K562 (cell line): Measurements from ENCODE around the gene TRERF1. TPM values are rescaled to one million over a fixed set of nuclear protein-coding genes. Genes with fewer than 3 reads are reported as not detected.
A peak's percentile ranks its signal among the peaks of the same experiment; 100 is the strongest.

Source experiments
- ATAC-seq: fragments of 200-7000 bp; cut with Tn5 transposase; 3 replicates; pipeline ENCODE4 v1.9.1; 2020; ENCODE audit warnings: moderate library complexity
- BruUV-seq: library from RNA; stranded (reverse); fragments of 400-500 nt; replicated peaks from 2 replicates; lab custom pipeline; 2021; lab: Mats Ljungman, UMichigan
- CTCF ChIA-PET: fragments of 300-600 bp; formaldehyde crosslinking; extraction: SDS; loops from one replicate; lab custom pipeline; 2021; ENCODE audit warnings: low intra/inter-chr PET ratio; lab: Yijun Ruan, JAX
- POLR2A ChIA-PET: fragments of 300-600, 350-650 bp; sonication (Branson Sonifier 250); formaldehyde crosslinking; extraction: SDS; loops from one replicate; lab custom pipeline; 2021; ENCODE audit warnings: antibody characterized with exemption, inconsistent platforms; lab: Yijun Ruan, JAX
- DNase-seq, 4 experiments: peaks; one replicate each; pipeline versions ENCODE4 v3.0.0 to v3.0.0-alpha.2; 2011 to 2018; ENCODE audit warnings: low spot score in 3 of 4, mixed read lengths in 3 of 4; ENCODE audit errors: extremely low read depth in 1 of 4
- FAIRE-seq: peaks from 2 replicates; lab custom pipeline; 2011; peaks lifted over from hg19 to GRCh38; lab: Jason Lieb, UNC
- H2AFZ ChIP-seq: 2 replicates; pipeline ENCODE4 v1.6.0; 2011; ENCODE audit warnings: low read depth, low read length, control low read depth, inconsistent platforms
- H3K27ac ChIP-seq: fragments of 200-600 bp; 3 replicates; pipeline ENCODE4 v1.8.0; 2011; ENCODE audit warnings: low read depth, mild to moderate bottlenecking, control low read depth, inconsistent platforms, low read length, moderate library complexity, mixed read lengths; ENCODE audit errors: extremely low read depth
- H3K27me3 ChIP-seq, 2 experiments: fragments of 300-600 bp in 1 of 2; 2 replicates in 1 of 2; 3 replicates in 1 of 2; pipeline versions ENCODE4 v1.6.0 to v1.8.0; 2011; ENCODE audit warnings: inconsistent platforms in 2 of 2, low read length in 2 of 2, mild to moderate bottlenecking in 1 of 2, mixed read lengths in 1 of 2, moderate library complexity in 1 of 2; ENCODE audit not compliant: control insufficient read depth in 2 of 2, insufficient read depth in 2 of 2
- H3K36me3 ChIP-seq: fragments of 300-600 bp; 3 replicates; pipeline ENCODE4 v1.8.0; 2011; ENCODE audit warnings: mild to moderate bottlenecking, low read length, inconsistent platforms; ENCODE audit not compliant: control insufficient read depth, insufficient read depth
- H3K4me1 ChIP-seq, 2 experiments: fragments of 200-600 bp in 1 of 2; replicated peaks in 1 of 2; 2 replicates in 1 of 2; 3 replicates in 1 of 2; pipeline versions ENCODE4 v1.5.1 to v1.8.0; 2011; ENCODE audit warnings: inconsistent platforms in 2 of 2, low read length in 2 of 2, mild to moderate bottlenecking in 1 of 2, mixed read lengths in 1 of 2, moderate library complexity in 1 of 2; ENCODE audit not compliant: control insufficient read depth in 2 of 2, insufficient read depth in 2 of 2
- H3K4me2 ChIP-seq: 2 replicates; pipeline ENCODE4 v1.6.1; 2011; ENCODE audit warnings: low read length, control low read depth, inconsistent platforms, mixed read lengths; ENCODE audit not compliant: insufficient read depth
- H3K4me3 ChIP-seq: fragments of 200-600 bp; sonication (generic), shearing (Covaris generic); 2 replicates; pipeline ENCODE4 v1.5.1; 2016; ENCODE audit warnings: control low read depth, inconsistent platforms
- H3K79me2 ChIP-seq: fragments of 200-600 bp; 3 replicates; pipeline ENCODE4 v1.8.0; 2011; ENCODE audit warnings: low read length, inconsistent platforms; ENCODE audit not compliant: control insufficient read depth, insufficient read depth
- H3K9ac ChIP-seq, 2 experiments: 2 replicates each; pipeline versions ENCODE4 v1.6.0 to v1.6.1; 2011; ENCODE audit warnings: low read depth in 2 of 2, low read length in 2 of 2, control low read depth in 1 of 2, inconsistent platforms in 1 of 2, mild to moderate bottlenecking in 1 of 2, mixed read lengths in 1 of 2; ENCODE audit not compliant: insufficient read depth in 1 of 2
- H3K9me1 ChIP-seq: one replicate; pipeline ENCODE4 v1.6.0; 2011; ENCODE audit warnings: inconsistent platforms, mild to moderate bottlenecking, low read length, moderate library complexity; ENCODE audit not compliant: control insufficient read depth, insufficient read depth
- H3K9me3 ChIP-seq: replicated peaks from 2 replicates; pipeline ENCODE4 v1.5.1; 2011; ENCODE audit warnings: low read depth, low read length, inconsistent platforms; ENCODE audit not compliant: control insufficient read depth, insufficient read depth
- H4K20me1 ChIP-seq: replicated peaks from 2 replicates; pipeline ENCODE4 v1.6.1; 2011; ENCODE audit warnings: low read length, inconsistent platforms, mixed read lengths; ENCODE audit not compliant: control insufficient read depth, insufficient read depth
- CBFA2T3 ChIP-seq: fragments of 450-650 bp; IDR thresholded peaks from 2 replicates; pipeline ENCODE4 v1.6.1; 2017
- CREB3 ChIP-seq: fragments of 450-650 bp; conservative IDR thresholded peaks from 2 replicates; pipeline ENCODE4 v1.6.1; 2016; ENCODE audit warnings: missing genetic modification characterization, low read depth, mild to moderate bottlenecking, missing compliant biosample characterization, moderate library complexity
- HDAC1 ChIP-seq, 2 experiments: fragments of 450-650 bp; IDR thresholded peaks; 2 replicates each; pipeline ENCODE4 v1.6.1; 2016 to 2017; ENCODE audit warnings: inconsistent platforms in 1 of 2, mild to moderate bottlenecking in 1 of 2, moderate library complexity in 1 of 2
- KDM1A ChIP-seq, 2 experiments: fragments of 450-650 bp; IDR thresholded peaks; 2 replicates each; pipeline ENCODE4 v1.6.1; 2016; ENCODE audit warnings: mild to moderate bottlenecking in 2 of 2
- MEIS2 ChIP-seq: fragments of 450-650 bp; IDR thresholded peaks from 2 replicates; pipeline ENCODE4 v1.6.1; 2014; ENCODE audit warnings: mild to moderate bottlenecking; ENCODE audit not compliant: partially characterized antibody
- RFX1 ChIP-seq: fragments of 450-650 bp; IDR thresholded peaks from 2 replicates; pipeline ENCODE4 v1.6.1; 2016; ENCODE audit warnings: mild to moderate bottlenecking, moderate library complexity
- in situ Hi-C: fragments of 300-500 bp; cut with MboI; formaldehyde crosslinking; loops from 4 replicates; pipeline ENCODE4 v1.15.0; 2018; ENCODE audit warnings: inconsistent platforms, mixed read lengths
- intact Hi-C: fragments of 100-400 bp; cut with micrococcal nuclease; formaldehyde crosslinking; loops from 2 replicates; pipeline ENCODE4 v1.14.2; 2022
- polyA plus RNA-seq, 8 experiments: library from polyadenylated mRNA; depleted of rRNA in 4 of 8; stranded (reverse) in 5 of 8; unstranded in 3 of 8; fragments of >200 nt; fragmentation: Nextera tagmentation in 2 of 8; fragmentation: Illumina TruSeq in 1 of 8; extraction: Ambion mirVana in 2 of 8; extraction: Trizol in 1 of 8; gene quantifications; 2 replicates each; pipeline versions ENCODE4 v1.2.1 to v1.2.3, GENCODE V29; 2011 to 2014; ENCODE audit warnings: inconsistent platforms in 1 of 8, missing spikeins in 1 of 8
- total RNA-seq, 7 experiments: library from RNA; depleted of rRNA in 6 of 7; stranded (reverse); fragments of >200 nt in 6 of 7; fragmentation: Illumina TruSeq in 2 of 7; extraction: Trizol in 2 of 7; gene quantifications; 2 replicates each; pipeline versions ENCODE4 v1.2.1 to v1.2.3, GENCODE V29; 2011 to 2021; ENCODE audit warnings: low replicate concordance in 1 of 7

Gene TRERF1
- total and polyA plus RNA-seq, 9 of the 15 experiments (the other 6 are each of a cell fraction or from before 2014, with no cell fraction given): 0.04 to 0.20 (median 0.07) TPM; not detected in 3

DNA sequence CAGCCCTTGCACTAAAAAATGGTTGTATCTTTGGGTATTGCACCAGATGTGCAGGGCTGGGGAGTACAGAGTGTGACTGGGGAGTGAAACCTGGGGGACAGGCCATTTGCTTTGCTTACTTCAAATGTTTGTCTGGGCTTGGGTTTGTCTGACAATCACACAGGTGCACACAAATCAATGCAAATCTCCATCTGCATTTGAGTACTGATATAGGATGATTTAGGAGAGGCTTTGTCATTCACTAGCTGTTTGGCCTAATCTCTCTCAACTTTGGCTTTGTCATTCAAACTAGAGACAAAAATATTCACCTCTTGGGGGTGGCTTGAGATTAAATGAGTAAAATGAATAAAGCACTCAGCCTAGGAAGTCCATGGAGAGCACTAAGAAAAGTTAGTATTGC, 274.7 kb downstream of the TRERF1 start:
- ChIA-PET CTCF (interaction anchor here (1.4 kb wide), 1 partner anchor 11 kb away, joined by 6 read pairs; no protein-coding TSS in a partner anchor), POLR2A (interaction anchor here (1.0 kb wide), 1 partner anchor 18 kb away, joined by 4 read pairs; the partner anchor contains the start of gene GUCA1B)
- Histone ChIP-seq H3K4me1 (peaks cover under 1 to 25% of the 10 kb centered on the region in 2 experiments; a peak in 4 of 5 replicates), H3K4me3 (no peak overlapping the region), H3K79me2 (no peaks in the 10 kb centered on the region), H3K9me3 (no peaks in the 10 kb centered on the region), H3K27ac (no peak overlapping the region), H3K9me1 (no peaks in the 10 kb centered on the region), H3K27me3 (no peaks in the 10 kb centered on the region), H2AFZ (no peak overlapping the region), H3K9ac (no peak overlapping the region), H3K36me3 (no peaks in the 10 kb centered on the region), H4K20me1 (no peaks in the 10 kb centered on the region), H3K4me2 (no peak overlapping the region)
- no TSS peak for BruUV-seq
- intact Hi-C loops (no loop called here), in situ Hi-C loops (no loop called here)
- FAIRE-seq (no peak), DNase-seq (no peak), ATAC-seq (no peak)
- TF ChIP-seq HDAC1 (IDR thresholded peaks at IDR 0.05): 0 out of 4 replicates have a peak, but pooled peaks of 1 of the 2 experiments have one; percentile 21
- no peak for TF ChIP-seq RFX1
- TF ChIP-seq KDM1A (IDR thresholded peaks at IDR 0.05): peak; percentile 58 to 69; a peak in 3 of 4 replicates
- peak; percentile 33; the same call in 1 of the 2 replicates for TF ChIP-seq CBFA2T3
- peak; percentile 28 for TF ChIP-seq MEIS2
- TF ChIP-seq CREB3: no peak
